Measurements from ENCODE around the gene DCDC2C.
"Not testable (repeated sequence)": the region's sequence is repeated elsewhere in the genome, so short reads cannot be mapped to it uniquely, and the experiment has no call there.

Gene DCDC2C

DNA sequence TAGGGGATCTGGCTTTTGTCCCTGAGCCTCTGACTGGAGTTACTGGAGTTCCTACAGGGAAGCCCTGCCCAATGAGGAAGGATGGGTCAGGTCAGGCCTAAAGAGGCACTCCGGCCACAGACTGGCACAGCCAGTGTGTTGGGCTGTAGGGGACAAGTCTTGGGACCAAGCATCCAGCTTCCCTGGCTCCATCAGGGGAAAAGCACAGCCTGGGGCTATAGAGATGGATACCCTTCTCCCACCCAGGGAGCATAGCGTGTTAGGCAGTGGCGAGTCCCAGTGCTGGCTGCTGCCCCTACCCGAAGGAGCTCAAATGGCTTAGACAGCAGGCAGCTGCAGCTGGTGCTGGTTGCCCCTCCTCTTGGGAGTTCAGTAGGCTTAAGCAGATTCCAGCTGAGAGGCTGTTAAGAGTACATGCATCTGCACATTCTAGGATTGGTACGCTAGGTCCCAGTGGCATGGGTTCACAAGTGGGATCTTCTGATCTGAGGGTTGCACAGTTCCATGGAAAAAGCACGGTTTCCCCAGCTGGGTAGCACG lies 111.4 kb downstream of the DCDC2C start:
- in situ Hi-C loops (cut with HindIII; ENCODE audit: low sequenced_read_pairs): no loop called here
- H3K4me3 ChIP-seq (ENCODE audit: low read depth, low read length): no peak overlapping the region
- TF ChIP-seq, protein P1, sequence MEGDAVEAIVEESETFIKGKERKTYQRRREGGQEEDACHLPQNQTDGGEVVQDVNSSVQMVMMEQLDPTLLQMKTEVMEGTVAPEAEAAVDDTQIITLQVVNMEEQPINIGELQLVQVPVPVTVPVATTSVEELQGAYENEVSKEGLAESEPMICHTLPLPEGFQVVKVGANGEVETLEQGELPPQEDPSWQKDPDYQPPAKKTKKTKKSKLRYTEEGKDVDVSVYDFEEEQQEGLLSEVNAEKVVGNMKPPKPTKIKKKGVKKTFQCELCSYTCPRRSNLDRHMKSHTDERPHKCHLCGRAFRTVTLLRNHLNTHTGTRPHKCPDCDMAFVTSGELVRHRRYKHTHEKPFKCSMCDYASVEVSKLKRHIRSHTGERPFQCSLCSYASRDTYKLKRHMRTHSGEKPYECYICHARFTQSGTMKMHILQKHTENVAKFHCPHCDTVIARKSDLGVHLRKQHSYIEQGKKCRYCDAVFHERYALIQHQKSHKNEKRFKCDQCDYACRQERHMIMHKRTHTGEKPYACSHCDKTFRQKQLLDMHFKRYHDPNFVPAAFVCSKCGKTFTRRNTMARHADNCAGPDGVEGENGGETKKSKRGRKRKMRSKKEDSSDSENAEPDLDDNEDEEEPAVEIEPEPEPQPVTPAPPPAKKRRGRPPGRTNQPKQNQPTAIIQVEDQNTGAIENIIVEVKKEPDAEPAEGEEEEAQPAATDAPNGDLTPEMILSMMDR (IDR thresholded peaks at IDR 0.05; ENCODE audit: low read depth, low read length, missing control alignments): no peak
- DNase-seq (ENCODE audit: low read depth): no peak

DNA sequence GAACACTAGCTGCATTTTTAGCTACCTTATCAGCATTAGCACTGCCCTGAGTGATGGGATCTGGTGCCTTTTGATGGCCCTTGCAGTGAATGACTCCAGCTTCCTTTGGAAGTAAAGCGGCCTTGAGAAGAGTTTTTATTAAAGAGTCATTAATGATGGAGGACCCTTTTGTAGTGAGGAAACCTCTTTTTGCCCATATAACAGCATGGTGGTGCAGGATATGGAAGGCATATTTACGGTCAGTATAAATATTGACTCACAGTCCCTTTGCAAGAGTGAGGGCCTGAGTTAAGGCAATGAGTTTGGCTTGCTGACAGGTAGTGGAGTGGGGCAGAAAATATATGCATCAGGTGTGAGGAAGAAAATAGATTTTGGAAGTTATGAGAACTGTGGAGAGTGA lies 113.8 kb downstream of the DCDC2C start:
- H3K4me3 ChIP-seq (ENCODE audit: low read depth, low read length); in situ Hi-C loops (cut with HindIII; ENCODE audit: low sequenced_read_pairs); DNase-seq (ENCODE audit: low read depth): not testable (repeated sequence)

DNA sequence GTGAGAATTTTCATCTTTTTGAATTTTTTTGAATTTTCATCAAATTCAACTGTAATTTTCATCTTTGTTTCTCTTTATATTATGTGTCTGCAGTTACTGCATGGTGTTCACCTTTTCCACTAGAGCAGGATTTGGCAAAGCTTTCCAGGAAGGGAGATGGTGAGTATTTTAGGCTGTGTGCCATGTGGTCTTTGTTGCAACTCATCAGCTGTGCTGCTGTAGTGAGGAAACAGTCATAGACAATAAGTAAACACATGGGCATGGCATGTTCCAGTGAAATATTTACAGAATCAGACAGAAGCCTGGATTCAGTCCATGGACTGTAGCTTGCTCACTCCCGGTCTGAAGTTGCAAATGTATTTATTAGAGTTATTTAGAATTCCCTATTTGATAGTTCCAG lies 120.4 kb downstream of the DCDC2C start:
- no peak overlapping the region for H3K4me3 ChIP-seq (ENCODE audit: low read depth, low read length)
- in situ Hi-C loops (cut with HindIII; ENCODE audit: low sequenced_read_pairs): no loop called here
- no peak for DNase-seq (ENCODE audit: low read depth)
- TF ChIP-seq, protein P1 (IDR thresholded peaks at IDR 0.05; ENCODE audit: low read depth, low read length, missing control alignments): no peak

DNA sequence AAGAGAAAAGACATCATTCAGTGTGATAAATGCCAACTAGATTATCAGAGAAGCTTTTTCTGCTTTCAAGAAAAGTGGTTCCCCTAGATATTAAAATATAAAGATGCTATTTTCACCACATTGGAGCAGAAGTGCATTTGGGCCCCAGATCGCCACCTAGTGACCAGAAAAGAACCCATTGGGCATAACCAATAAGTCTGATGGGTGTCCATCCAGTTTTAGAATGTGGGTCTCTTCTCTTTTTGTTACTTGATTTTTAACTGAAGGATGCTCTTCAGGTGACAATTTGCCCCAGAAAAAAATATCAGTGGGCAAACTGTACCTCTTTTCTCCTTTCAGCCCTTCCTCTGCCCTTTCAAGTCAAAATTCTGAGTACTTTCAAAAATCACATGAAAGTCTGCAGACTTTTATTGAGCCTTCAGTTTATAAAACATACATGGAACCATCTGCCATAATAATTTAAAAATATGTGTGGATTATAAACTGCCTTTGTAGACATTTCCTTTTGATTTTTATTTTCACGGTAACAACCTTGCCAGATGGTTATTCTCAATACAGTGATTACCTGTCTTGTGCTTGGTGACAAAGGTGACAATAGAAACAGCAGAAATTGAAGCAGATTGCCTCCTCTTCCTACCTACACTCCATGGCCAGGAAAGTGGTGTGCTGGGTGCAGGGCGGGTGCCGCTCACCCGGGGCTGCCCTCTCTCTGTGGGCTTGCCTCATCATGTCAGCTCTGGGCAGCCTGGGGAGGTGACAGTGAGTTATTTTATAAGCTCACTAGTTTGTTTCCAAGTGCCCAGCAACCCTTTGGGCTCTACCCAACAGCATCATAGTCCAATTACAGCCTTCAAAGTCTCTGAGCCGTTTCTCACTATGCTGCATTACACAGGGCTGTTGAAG lies 124.5 kb downstream of the DCDC2C start:
- no peak for DNase-seq (ENCODE audit: low read depth)
- in situ Hi-C loops (cut with HindIII; ENCODE audit: low sequenced_read_pairs): no loop called here

GRCh38 chr2:3830796-3831195 lies 127.4 kb downstream of the DCDC2C start:
- no peak overlapping the region for H3K4me3 ChIP-seq (ENCODE audit: low read depth, low read length)
- in situ Hi-C loops (cut with HindIII; ENCODE audit: low sequenced_read_pairs): no loop called here
- TF ChIP-seq, protein P1 (IDR thresholded peaks at IDR 0.05; ENCODE audit: low read depth, low read length, missing control alignments): no peak
- DNase-seq (ENCODE audit: low read depth): no peak

More for the DNA sequence above, 124.5 kb downstream of the DCDC2C start:
- TF ChIP-seq, protein P1 (IDR thresholded peaks at IDR 0.05; ENCODE audit: low read depth, low read length, missing control alignments): peak; percentile 76
- no peak overlapping the region for H3K4me3 ChIP-seq (ENCODE audit: low read depth, low read length)

- TF ChIP-seq, protein P1 (IDR thresholded peaks at IDR 0.05; ENCODE audit: low read depth, low read length, missing control alignments): no peak
- H3K4me3 ChIP-seq (ENCODE audit: low read depth, low read length): no peak overlapping the region
- DNase-seq (ENCODE audit: low read depth): no peak
- in situ Hi-C loops (cut with HindIII; ENCODE audit: low sequenced_read_pairs): no loop called here
Measured at GRCh38 chr2:3837086-3837485, 133.7 kb downstream of the DCDC2C start.

DNA sequence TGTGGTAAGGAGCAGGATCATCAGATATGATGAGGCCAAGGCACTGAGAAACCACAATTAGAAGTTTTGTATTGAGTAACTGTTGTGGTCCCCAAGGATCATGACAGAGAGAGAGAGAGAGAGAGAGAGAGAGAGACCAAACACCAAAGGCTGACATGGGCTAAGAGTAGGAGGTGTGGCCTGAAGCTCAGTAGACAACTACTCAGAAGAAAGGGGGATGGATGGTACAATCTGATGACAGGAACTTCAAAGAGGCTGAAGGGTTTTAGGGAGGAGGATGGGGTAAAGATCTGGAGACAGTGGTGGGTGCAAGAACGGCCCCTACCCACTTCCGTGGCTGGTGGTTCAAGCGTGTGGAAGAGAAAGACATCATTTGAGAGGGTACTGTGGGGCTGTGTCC lies 135.0 kb downstream of the DCDC2C start:
- TF ChIP-seq, protein P1 (IDR thresholded peaks at IDR 0.05; ENCODE audit: low read depth, low read length, missing control alignments): no peak
- DNase-seq (ENCODE audit: low read depth): no peak
- in situ Hi-C loops (cut with HindIII; ENCODE audit: low sequenced_read_pairs): no loop called here
- H3K4me3 ChIP-seq (ENCODE audit: low read depth, low read length): no peak overlapping the region

All from astrocyte of the cerebellum (primary cell).